ENCODE data around the gene ZCCHC14. TPM values are rescaled to one million over a fixed set of nuclear protein-coding genes. Genes with fewer than 3 reads are reported as not detected.
A peak's percentile ranks its signal among the peaks of the same experiment; 100 is the strongest.
"Not testable (repeated sequence)": the region's sequence is repeated elsewhere in the genome, so short reads cannot be mapped to it uniquely, and the experiment has no call there.

Gene ZCCHC14
- total and polyA plus RNA-seq, 4 donors, result 7.4 to 31.1 (median 19.3) TPM

DNA sequence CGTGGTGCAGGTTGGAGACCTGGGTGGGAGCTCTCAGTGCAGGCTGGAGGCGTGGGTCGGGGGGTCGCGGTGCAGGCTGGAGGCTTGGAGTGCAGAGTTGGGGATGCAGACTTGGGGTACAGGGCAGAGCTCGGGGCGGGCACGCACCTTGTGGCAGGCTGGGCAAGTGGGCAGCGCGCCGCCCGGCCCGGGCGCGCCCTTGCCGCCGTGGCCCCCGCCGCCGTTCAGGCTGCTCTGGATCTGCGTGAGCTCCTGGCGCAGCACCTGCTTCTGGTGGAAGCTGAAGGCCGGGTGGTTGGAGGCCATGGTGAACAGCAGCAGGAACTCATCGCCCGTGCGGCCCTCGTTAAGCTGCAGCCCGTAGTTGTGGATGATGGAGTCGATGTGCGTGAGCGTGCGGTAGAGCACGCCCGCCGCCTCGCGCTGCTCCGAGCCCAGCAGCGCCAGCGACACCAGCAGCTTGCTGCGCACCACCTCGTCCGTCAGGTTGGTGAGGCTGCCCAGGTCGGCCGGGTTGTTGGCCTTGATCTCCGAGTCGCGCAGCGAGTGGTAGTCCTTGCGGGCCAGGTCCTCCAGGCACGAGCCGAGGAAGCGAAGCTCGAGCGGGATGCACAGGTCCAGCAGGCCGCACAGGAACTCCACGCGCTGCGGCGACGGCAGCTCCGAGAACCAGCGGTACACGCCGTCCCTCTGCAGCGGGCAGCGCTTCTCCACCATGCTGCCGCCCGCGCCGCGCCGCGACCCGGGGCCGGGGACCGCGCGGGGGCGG lies 1.1 kb downstream of the ZCCHC14 start:
- peaks cover 0 to 6% (median under 1%) of the 10 kb centered on the region in 4 donors for H3K36me3 ChIP-seq (ENCODE audit: control insufficient read depth in 4 of 4, insufficient read depth in 4 of 4, low read length in 4 of 4)
- H3K9ac ChIP-seq (ENCODE audit: insufficient read depth in 1 of 2, low read length in 2 of 2), result no peak overlapping the region
- H3K4me3 ChIP-seq, result peak overlapping the region; percentile 81
- H3K9me3 ChIP-seq (ENCODE audit: control insufficient read depth in 4 of 4, insufficient read depth in 3 of 4, low read length in 3 of 4), result no peaks in the 10 kb centered on the region
- TF ChIP-seq CTCF (IDR thresholded peaks at IDR 0.05; ENCODE audit: control extremely low read depth, extremely low read depth), result no peak
- H3K27me3 ChIP-seq (ENCODE audit: control insufficient read depth in 3 of 3, insufficient read depth in 3 of 3, low read length in 2 of 3), result no peaks in the 10 kb centered on the region
- H3K4me1 ChIP-seq (ENCODE audit: control insufficient read depth in 5 of 5, insufficient read depth in 5 of 5, low read length in 5 of 5), result peaks cover 2 to 52% (median 15%) of the 10 kb centered on the region in 5 donors
- ATAC-seq (ENCODE audit: insufficient read depth, low FRiP score), result no peak
- H3K27ac ChIP-seq (ENCODE audit: low read depth in 1 of 2, low read length in 1 of 2), result peak overlapping the region in 1 of 2 donors; percentile 42
- WGBS, 2 donors, result 13 to 36% methylated on average over 57 to 80 of the region's 80 CpGs
- peak in 1 of 3 donors; percentile 28 for DNase-seq

DNA sequence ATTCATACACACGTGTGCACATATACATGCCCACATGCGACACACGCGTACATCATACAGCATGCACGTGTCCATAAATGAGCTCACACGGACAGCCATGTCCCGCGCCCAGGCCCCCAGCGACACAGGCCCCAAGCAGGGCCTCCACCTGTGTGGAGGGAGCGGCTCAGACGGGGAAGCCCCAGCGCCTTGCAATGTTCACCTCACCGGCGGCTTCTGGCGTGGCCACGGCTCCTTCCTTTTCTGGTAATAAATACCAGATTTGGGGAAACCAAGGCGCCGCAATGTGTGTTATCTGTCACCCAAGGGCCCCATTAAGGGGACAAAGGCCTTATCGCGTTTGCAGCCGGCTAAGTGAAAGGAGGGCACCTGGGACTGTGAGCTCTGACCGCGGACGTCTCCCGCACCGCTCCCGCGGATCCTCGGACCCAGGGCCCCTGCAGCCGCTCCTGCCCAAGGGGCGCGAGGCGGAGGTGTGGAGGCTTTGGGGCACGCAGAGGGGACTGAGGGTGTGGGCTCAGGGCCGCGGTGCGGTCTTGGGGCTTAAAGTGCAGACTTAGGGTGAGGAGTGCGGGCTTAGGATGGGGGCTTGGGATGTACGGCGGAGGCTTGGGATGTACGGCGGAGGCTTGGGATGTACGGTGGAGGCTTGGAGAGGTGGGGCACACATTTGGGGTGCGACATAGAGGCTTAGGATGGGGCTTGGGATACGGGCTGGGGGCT lies 1.9 kb downstream of the ZCCHC14 start:
- DNase-seq, result peak in 1 of 3 donors; percentile 28
- peaks cover 5 to 56% (median 19%) of the 10 kb centered on the region in 5 donors for H3K4me1 ChIP-seq (ENCODE audit: control insufficient read depth in 5 of 5, insufficient read depth in 5 of 5, low read length in 5 of 5)
- H3K36me3 ChIP-seq (ENCODE audit: control insufficient read depth in 4 of 4, insufficient read depth in 4 of 4, low read length in 4 of 4); H3K9ac ChIP-seq (ENCODE audit: insufficient read depth in 1 of 2, low read length in 2 of 2); H3K27me3 ChIP-seq (ENCODE audit: control insufficient read depth in 3 of 3, insufficient read depth in 3 of 3, low read length in 2 of 3); H3K9me3 ChIP-seq (ENCODE audit: control insufficient read depth in 4 of 4, insufficient read depth in 3 of 4, low read length in 3 of 4); ATAC-seq (ENCODE audit: insufficient read depth, low FRiP score): not testable (repeated sequence)
- peak overlapping the region; percentile 81 for H3K4me3 ChIP-seq
- WGBS, 2 donors, result 36 to 63% methylated on average over 40 to 45 of the region's 45 CpGs
- peak overlapping the region; percentile 1 to 74 for H3K27ac ChIP-seq (ENCODE audit: low read depth in 1 of 2, low read length in 1 of 2)

DNA sequence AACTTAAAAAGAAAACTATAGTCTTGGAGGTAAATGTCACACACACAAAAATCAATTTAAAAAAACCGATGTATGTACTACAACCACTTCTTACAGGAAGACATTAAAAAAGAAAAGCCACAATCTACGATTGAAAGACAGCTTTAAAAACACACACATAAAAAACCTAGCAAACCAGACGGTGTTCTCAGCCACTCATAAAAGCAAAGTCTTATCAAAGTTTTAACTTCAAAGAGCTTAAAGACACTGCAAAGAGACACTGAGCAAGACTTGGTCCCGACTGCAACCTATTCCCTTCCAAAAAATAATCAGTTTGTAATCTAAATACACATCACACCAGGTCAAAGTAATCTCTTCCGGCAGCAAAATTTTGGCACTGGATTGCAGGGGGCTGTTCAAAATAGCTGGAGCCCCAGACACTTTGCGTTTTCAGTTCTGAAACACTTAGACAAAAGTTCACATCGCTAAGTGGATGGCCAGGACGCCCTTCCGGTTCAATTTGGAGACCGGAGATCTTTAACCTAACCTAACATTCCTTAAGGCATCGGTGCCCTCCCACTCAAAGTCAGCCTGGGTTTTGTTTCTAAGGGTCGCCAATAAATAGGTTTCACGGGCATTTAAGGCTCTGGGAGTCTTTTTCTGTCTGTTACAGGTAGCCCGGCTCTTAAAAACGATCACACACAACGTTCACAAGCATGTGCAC lies 2.6 kb downstream of the ZCCHC14 start:
- no peaks in the 10 kb centered on the region for H3K27me3 ChIP-seq (ENCODE audit: control insufficient read depth in 3 of 3, insufficient read depth in 3 of 3, low read length in 2 of 3)
- ATAC-seq (ENCODE audit: insufficient read depth, low FRiP score), result no peak
- H3K9me3 ChIP-seq (ENCODE audit: control insufficient read depth in 4 of 4, insufficient read depth in 3 of 4, low read length in 3 of 4), result no peaks in the 10 kb centered on the region
- peaks cover 0 to 6% (median under 1%) of the 10 kb centered on the region in 4 donors for H3K36me3 ChIP-seq (ENCODE audit: control insufficient read depth in 4 of 4, insufficient read depth in 4 of 4, low read length in 4 of 4)
- H3K27ac ChIP-seq (ENCODE audit: low read depth in 1 of 2, low read length in 1 of 2), result peak overlapping the region; percentile 1 to 74
- DNase-seq, result peak in 1 of 3 donors; percentile 34
- H3K9ac ChIP-seq (ENCODE audit: insufficient read depth in 1 of 2, low read length in 2 of 2), result peak overlapping the region in 1 of 2 donors; percentile 11
- peaks cover 5 to 56% (median 19%) of the 10 kb centered on the region in 5 donors for H3K4me1 ChIP-seq (ENCODE audit: control insufficient read depth in 5 of 5, insufficient read depth in 5 of 5, low read length in 5 of 5)
- TF ChIP-seq CTCF (IDR thresholded peaks at IDR 0.05; ENCODE audit: control extremely low read depth, extremely low read depth), result no peak
- H3K4me3 ChIP-seq, result peak overlapping the region; percentile 81
- WGBS, 2 donors, result 15 to 41% methylated on average over 16 of the region's 16 CpGs

All from lung (tissue), 12 donors.